ENCODE data around the gene TELO2.

GRCh38 chr16:1471569-1472194 is 21.5 kb upstream of the TELO2 start:
- TF ChIP-seq CTCF (IDR thresholded peaks at IDR 0.05), result no peak
- no peak for TF ChIP-seq POLR2A (IDR thresholded peaks at IDR 0.05)
